Measurements from ENCODE around the gene SOX14.

GRCh38 chr3:137743608-137744007 is 20.5 kb upstream of the SOX14 start:
- TF ChIP-seq CTCF (IDR thresholded peaks at IDR 0.05) (no peak), POLR2A (IDR thresholded peaks at IDR 0.05) (no peak)

Data from esophagus squamous epithelium (tissue), 4 donors.